ENCODE results near the gene DDX31.
"Not testable (repeated sequence)": the region's sequence is repeated elsewhere in the genome, so short reads cannot be mapped to it uniquely, and the experiment has no call there.

- not testable (repeated sequence) for TF ChIP-seq CTCF, POLR2A (IDR thresholded peaks at IDR 0.05)
Measured at GRCh38 chr9:132568787-132569186, 101.0 kb downstream of the DDX31 start.

All from lower leg skin (tissue), 3 donors.